Measurements from ENCODE around the gene AKT1S1. TPM values are rescaled to one million over a fixed set of nuclear protein-coding genes. Genes with fewer than 3 reads are reported as not detected.

AKT1S1 gene
- total RNA-seq, 1 experiment from 2014 or later: 65.2 TPM

DNA sequence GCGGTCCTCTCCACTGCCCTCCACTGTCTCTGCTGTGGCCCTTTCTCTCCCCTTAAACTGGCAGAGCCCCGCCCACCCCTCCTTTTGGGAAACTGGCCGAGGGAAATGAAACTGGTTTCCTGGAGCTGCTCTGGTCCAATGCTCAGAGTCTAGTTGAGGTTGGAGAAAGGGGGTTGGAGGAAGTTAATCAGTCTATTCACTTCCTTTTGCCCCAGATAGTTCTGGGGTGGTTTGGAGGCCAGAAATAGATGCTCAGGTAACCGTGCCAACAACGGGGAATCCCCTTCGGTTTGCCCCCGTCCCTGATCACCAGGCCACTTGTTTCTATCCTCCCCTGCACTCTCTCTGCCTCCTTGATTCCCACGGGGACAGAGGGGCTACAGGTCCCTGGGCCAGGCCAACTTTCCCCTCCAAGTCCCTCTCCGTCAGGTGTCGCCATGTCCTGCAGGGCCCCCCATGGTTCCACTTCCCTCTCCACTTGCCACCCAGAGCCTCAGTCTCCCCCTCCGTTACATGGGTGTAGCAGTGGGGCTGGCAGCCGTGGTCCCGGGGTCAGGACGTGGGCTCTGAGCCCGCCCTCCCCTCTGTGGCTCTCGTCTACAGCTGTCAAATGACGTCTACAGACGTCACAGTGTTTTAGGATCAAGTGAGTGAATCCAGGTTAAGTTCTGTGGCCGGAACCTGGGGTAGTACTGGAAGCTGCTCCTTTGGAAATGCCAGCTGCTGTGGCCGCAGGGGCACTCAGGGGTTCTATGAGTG, 19.9 kb upstream of the AKT1S1 start, which contains the start of gene IL4I1:
TSS of gene IL4I1 (minus strand) at position 25 of the 759 bp plus-strand sequence. CDS start 727 bp downstream, outside the sequence.
- H3K4me1 Mint-ChIP-seq (ENCODE audit: low read depth, unreplicated experiment): peaks cover 22% of the 10 kb centered on the region
- intact Hi-C loops (cut with micrococcal nuclease; ENCODE audit: unreplicated experiment): no loop called here
- H3K36me3 Mint-ChIP-seq (ENCODE audit: insufficient read depth, unreplicated experiment): peaks cover 15% of the 10 kb centered on the region
- BruUV-seq (replicated peaks): no TSS peak
- no peaks in the 10 kb centered on the region for H3K9me3 Mint-ChIP-seq (ENCODE audit: low read depth, unreplicated experiment)
- H3K27me3 Mint-ChIP-seq (ENCODE audit: unreplicated experiment): peaks cover 15% of the 10 kb centered on the region
- CTCF ChIA-PET: interaction anchor here (1.6 kb wide), 1 partner anchor 31 kb away, joined by 8 read pairs; no protein-coding TSS in a partner anchor
- DNase-seq: peak; percentile 63
- peak within 1 kb of the TSS; percentile 57 for H3K27ac Mint-ChIP-seq (ENCODE audit: unreplicated experiment)
- TF ChIP-seq, protein P1, sequence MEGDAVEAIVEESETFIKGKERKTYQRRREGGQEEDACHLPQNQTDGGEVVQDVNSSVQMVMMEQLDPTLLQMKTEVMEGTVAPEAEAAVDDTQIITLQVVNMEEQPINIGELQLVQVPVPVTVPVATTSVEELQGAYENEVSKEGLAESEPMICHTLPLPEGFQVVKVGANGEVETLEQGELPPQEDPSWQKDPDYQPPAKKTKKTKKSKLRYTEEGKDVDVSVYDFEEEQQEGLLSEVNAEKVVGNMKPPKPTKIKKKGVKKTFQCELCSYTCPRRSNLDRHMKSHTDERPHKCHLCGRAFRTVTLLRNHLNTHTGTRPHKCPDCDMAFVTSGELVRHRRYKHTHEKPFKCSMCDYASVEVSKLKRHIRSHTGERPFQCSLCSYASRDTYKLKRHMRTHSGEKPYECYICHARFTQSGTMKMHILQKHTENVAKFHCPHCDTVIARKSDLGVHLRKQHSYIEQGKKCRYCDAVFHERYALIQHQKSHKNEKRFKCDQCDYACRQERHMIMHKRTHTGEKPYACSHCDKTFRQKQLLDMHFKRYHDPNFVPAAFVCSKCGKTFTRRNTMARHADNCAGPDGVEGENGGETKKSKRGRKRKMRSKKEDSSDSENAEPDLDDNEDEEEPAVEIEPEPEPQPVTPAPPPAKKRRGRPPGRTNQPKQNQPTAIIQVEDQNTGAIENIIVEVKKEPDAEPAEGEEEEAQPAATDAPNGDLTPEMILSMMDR (IDR thresholded peaks at IDR 0.05; ENCODE audit: unreplicated experiment): no peak
- peak within 1 kb of the TSS; percentile 47 for H3K4me3 Mint-ChIP-seq (ENCODE audit: low read depth, unreplicated experiment)

DNA sequence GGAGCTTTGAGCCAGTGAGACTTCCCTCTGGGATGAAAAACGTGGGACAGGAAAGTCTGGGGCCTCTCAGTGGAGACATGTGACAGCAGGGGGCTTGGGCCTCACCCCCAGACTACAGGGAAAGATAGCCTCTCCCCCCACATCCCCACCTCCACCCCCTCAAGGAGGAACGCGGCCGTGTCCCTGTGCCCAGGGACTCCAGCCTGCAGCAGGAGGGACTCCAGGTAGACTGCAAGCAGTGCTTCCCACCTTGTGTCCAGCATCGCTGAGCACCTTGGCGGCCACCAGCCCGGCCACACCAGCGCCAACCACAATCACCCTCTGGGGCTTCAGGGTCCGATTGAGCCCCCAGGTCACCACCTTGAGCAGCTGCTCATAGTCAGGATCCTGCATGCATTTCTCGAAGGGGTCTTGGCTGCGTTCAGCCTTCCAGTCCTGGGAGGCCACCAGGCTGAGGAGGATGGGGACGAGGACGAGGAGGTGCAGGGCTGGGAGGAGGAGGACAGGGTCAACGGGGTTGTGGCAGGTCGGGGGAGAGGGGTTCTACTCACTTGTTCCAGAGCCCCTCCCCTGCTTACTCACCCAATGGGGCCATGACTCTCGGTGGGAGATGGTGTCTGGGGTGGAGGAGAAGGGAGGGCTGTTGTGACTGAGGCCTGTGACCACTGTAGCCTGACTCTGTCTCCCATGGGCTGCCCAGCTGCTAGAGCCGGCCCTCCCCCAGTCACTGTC, 18.6 kb upstream of the AKT1S1 start:
- Mint-ChIP-seq H3K36me3 (ENCODE audit: insufficient read depth, unreplicated experiment) (peaks cover 15% of the 10 kb centered on the region), H3K27me3 (ENCODE audit: unreplicated experiment) (peaks cover 17% of the 10 kb centered on the region), H3K4me1 (ENCODE audit: low read depth, unreplicated experiment) (peaks cover 22% of the 10 kb centered on the region), H3K9me3 (ENCODE audit: low read depth, unreplicated experiment) (no peaks in the 10 kb centered on the region), H3K27ac (ENCODE audit: unreplicated experiment) (no peak overlapping the region), H3K4me3 (ENCODE audit: low read depth, unreplicated experiment) (no peak overlapping the region)
- no peak for DNase-seq
- BruUV-seq (replicated peaks): no TSS peak
- intact Hi-C loops (cut with micrococcal nuclease; ENCODE audit: unreplicated experiment): no loop called here
- TF ChIP-seq, protein P1 (IDR thresholded peaks at IDR 0.05; ENCODE audit: unreplicated experiment): no peak
- CTCF ChIA-PET: interaction anchor here (1.0 to 1.6 kb wide), 2 partner anchors 33 to 228 kb away, joined by 3 to 8 read pairs; no protein-coding TSS in a partner anchor

DNA sequence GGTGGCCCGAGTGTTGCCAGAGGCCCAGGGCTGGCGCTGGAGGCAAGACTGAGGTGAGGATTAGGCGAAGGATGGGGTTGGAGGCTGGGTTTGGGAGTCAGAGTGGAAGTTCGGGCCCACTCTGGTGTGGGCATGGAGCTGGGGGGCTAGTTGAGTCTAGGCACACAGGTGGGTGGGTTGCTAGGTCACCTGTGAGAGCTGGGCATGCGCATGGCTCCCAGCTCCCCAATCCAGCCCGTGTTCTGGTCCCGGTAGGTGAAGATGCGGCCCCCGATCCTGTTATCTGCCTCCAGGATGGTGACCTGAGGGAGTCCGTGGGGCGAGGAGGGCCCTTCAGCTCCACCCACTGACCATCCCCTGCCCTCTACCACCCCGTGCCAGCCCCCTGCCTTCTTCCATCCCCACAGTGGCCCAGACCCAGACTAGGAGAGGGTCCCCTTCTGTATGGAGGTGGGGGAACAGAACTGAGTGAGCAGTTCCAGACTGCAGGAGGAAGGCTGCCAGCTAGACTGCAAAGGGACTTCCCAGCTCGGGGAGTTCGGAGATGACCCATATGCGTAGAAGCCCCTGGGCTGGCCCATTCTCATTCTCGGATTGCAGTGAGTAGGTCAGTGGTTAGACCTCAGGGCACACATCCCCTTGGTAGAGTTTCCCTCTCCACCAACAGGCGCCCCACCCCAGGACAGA, 17.9 kb upstream of the AKT1S1 start:
- Mint-ChIP-seq H3K36me3 (ENCODE audit: insufficient read depth, unreplicated experiment) (peaks cover 15% of the 10 kb centered on the region), H3K27me3 (ENCODE audit: unreplicated experiment) (peaks cover 17% of the 10 kb centered on the region), H3K27ac (ENCODE audit: unreplicated experiment) (no peak overlapping the region), H3K9me3 (ENCODE audit: low read depth, unreplicated experiment) (no peaks in the 10 kb centered on the region), H3K4me3 (ENCODE audit: low read depth, unreplicated experiment) (no peak overlapping the region), H3K4me1 (ENCODE audit: low read depth, unreplicated experiment) (peaks cover 22% of the 10 kb centered on the region)
- CTCF ChIA-PET: interaction anchor here (1.0 to 1.6 kb wide), 2 partner anchors 33 to 229 kb away, joined by 3 to 8 read pairs; no protein-coding TSS in a partner anchor
- BruUV-seq (replicated peaks): no TSS peak
- TF ChIP-seq, protein P1 (IDR thresholded peaks at IDR 0.05; ENCODE audit: unreplicated experiment): no peak
- no peak for DNase-seq
- intact Hi-C loops (cut with micrococcal nuclease; ENCODE audit: unreplicated experiment): no loop called here

DNA sequence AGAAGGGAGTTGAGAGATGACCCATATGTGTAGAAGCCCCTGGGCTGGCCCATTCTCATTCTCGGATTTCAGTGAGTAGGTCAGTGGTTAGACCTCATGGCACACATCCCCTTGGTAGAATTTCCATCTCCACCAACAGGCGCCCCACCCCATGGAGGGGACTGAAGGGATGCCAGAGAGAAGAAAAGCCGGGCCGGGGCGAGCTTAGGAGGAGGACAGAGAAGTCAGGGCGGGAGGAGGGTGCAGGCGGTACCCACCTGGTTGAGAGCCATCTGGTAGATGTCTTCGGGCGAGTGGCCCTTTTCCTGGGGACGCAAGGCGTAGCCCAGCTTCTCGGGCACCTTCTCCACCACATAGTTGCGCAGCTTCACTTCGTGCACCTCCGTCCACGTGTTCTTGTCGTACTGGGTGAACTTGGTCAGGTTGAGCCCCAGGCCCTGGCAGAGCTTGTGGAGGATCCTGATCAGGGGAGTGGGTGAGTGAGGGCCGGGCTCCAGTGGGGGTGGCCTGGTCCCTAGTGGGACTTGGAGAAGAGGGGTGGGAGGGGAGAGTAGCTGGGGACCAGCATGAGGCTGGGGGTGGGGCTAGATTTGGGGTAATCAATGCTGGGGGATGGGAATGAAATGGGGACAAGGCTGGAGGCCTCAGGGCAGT, 17.0 kb upstream of the AKT1S1 start:
- intact Hi-C loops (cut with micrococcal nuclease; ENCODE audit: unreplicated experiment): no loop called here
- no peak overlapping the region for H3K4me3 Mint-ChIP-seq (ENCODE audit: low read depth, unreplicated experiment)
- CTCF ChIA-PET: interaction anchor here (0.7 kb wide), 1 partner anchor 88 kb away, joined by 6 read pairs; no protein-coding TSS in a partner anchor
- H3K36me3 Mint-ChIP-seq (ENCODE audit: insufficient read depth, unreplicated experiment): peaks cover 20% of the 10 kb centered on the region
- H3K27ac Mint-ChIP-seq (ENCODE audit: unreplicated experiment): no peak overlapping the region
- DNase-seq: no peak
- peaks cover 22% of the 10 kb centered on the region for H3K4me1 Mint-ChIP-seq (ENCODE audit: low read depth, unreplicated experiment)
- H3K9me3 Mint-ChIP-seq (ENCODE audit: low read depth, unreplicated experiment): no peaks in the 10 kb centered on the region
- TF ChIP-seq, protein P1 (IDR thresholded peaks at IDR 0.05; ENCODE audit: unreplicated experiment): no peak
- H3K27me3 Mint-ChIP-seq (ENCODE audit: unreplicated experiment): peaks cover 17% of the 10 kb centered on the region
- BruUV-seq (replicated peaks): no TSS peak
